Activated T-helper 1 cell treated with anti-CD3 and anti-CD28 coated beads, Interleukin-2, amount 50 U/mL, for 16 hours (primary cell): ENCODE results near the gene ZNF157.
"Not testable (repeated sequence)": the region's sequence is repeated elsewhere in the genome, so short reads cannot be mapped to it uniquely, and the experiment has no call there.

Experiments
- DNase-seq, 2 donors: peaks; one replicate each; pipeline ENCODE4 v3.0.0-alpha.2; 2020; ENCODE audit warnings: low read depth in 1 of 2, low spot score in 1 of 2

Gene ZNF157

DNA sequence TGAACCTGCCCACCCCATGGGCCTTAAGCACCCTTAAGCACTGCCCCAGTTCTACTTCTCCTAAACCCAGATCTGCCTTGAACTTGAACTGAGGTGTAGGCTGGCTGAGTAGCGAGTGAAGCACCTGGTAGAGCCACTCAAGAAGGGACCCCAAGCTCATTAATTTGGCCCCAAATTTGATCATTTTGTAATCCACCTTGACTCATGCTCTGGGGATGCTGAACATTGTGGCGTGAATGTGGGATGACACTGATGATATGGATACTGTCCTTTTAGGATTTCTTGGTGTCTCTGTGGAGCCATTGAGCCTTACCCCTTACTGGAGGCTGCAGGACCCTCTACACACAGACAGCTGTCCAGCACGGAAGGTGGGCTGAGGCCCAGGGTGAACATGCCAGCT is at the start of gene ZNF157:
TSS of gene ZNF157 (plus strand) at position 301 of the 400 bp plus-strand sequence. CDS start at position 392, 91 bp downstream.
- DNase-seq: no peak

DNA sequence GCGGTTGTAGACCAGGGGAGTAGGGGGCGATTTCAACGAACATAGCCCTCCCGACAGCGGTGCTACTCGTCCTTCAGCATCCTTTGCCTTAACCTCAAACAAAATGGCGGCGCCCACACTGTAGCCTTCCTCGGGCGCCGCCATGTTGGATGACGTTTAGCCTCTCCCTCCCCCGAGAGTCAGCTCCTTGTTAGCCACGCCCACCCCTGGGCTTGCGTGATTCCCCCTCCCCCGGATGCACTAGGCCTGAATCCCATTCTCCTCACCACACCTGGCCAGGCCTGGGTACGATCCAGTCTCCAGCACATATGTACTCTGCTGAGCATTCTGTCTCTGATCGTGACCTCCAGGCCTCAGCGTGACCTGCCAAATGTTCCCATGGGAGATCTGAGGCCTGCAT is 49.0 kb upstream of the ZNF157 start:
- DNase-seq: no peak

DNA sequence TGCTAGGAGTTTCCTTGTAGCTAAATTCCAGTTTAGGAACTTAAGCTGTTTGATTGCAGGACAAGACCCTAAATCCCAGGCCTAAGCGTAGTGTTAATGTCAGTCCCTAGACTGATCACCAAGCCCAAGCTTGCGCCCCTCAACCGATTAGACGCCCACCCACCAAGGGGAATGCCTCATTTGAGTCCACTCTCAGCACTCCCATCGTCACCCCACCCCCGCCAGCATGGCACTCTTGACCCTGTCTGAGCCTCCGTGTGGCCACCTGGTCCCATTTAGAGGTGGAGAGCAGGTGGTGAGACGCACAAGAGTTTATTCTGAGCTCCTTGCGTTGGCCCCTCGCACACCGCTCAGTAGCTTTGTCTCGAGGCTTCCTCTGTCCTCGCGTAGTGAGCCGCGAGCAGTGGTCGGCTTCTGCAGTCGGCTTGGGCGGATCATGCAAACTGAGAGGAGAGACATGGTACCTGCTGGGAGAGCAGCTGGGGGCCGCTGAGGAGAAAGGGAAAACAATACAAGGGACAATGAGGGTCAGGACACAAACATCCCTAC is 48.5 kb upstream of the ZNF157 start:
- no peak for DNase-seq

DNA sequence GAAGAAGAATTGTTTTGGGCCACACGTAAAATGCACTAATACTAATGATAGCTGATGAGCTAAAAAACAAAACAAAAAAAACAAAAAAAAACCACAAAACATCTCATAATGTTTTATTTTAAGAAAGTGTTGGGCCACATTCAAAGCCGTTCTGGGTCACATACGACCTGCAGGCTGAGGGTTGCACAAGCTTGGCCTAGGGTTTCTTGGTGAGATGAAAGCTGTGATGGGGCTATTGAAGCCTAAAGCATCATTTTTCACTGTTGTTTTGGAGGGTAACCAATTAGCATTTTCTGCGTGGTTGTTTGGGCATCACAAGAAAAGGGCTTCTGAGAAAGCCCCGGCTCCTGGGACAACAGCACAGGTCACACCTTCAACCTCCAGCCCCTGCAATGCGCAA is 42.5 kb upstream of the ZNF157 start:
- DNase-seq: no peak

DNA sequence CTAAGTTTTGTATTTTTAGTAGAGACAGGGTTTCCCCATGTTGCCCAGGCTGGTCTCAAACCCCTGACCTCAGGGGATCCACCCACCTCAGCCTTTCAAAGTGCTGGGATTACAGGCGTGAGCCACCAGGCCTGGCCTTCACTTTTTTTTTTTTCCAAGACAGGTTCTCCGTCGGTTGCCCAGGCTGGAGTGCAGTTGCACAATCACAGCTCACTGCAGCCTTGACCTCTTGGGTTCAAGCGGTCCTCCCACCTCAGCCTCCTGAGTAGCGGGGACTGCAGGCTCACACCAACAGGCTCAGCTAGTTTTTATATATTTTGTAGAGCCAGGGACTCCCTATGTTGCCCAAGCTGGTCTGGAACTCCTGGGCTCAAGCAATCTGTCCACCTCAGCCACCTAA is 37.6 kb upstream of the ZNF157 start:
- DNase-seq: not testable (repeated sequence)

DNA sequence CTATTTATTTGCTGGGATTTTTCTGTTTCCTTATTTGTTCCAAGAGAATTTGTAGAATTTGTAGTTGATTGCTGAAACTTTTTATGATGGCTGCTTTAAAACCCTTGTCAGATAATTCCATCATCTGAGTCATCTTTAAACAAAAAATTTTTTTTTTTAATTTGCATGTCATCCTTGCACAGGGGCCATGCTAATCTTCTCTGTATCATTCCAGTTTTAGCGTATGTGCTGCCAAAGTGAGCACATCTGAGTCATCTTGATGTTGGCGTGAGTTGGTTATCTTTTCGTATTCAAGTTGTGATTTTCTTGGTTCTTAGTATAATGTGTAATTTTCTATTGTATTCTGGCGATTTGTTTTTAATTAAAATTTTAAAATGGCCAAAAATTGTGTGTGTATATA is 18.7 kb upstream of the ZNF157 start:
- no peak for DNase-seq

DNA sequence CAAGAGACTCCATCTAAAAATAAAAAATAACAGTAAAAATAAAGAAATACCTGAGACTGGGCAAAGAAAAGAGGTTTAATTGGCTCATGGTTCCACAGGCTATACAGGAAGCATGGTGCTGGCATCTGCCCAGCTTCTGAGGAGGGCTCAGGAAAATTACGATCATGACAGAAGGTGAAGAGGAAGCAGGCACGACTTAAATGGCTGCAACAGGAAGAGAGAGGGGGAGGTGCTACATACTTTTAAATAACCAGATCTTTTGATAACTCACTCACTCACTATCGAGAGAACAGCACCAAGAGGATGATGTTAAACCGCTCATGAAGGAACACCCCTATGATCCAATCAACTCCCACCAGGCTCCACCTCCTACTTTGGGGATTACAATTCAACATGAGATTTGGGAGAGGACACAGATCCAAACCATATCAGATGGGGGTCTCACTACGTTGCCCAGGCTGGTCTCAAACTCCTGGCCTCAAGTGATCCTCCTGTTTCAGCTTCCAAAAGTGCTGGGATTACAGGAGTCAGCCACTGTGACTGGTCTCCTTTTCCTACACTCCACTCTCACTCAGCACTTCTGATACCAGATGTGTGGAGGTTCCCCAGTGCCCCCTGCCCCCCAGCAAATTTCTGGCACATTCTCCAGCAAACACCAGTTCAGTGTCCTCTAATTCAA is 11.9 kb upstream of the ZNF157 start:
- DNase-seq: no peak

DNA sequence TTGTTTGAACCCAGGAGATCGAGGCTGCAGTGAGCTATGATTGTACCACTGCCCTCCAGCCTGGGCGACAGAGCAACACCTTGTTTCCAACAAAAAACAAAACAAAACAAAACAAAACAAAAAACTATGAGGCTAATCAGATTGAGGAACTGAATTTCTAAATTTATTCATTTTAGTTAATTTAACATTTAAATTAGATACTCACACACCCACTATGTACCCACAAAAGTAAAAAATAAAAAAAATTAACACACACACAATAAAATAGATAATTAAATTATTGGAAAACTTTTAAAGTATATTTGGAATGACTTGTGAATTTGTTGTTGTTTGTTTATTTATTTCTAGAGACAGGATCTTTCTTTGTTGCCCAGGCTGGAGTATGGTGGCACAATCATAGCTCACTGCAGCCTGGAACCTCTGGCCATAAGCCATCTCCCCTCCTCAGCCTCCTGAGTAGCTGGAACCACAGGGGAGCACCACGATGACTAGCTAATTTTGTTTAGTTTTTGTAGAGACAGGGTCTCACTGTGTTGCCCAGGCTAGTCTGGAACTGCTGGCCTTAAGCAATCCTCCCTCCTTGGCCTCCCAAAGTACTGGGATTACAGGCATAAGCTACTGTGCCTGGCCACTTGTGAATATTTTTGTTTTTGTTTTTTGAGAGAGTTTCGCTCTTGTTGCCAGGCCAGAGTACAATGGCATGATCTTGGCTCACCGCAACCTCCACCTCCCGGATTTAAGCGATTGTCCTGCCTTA is 9.8 kb upstream of the ZNF157 start:
- DNase-seq: no peak

DNA sequence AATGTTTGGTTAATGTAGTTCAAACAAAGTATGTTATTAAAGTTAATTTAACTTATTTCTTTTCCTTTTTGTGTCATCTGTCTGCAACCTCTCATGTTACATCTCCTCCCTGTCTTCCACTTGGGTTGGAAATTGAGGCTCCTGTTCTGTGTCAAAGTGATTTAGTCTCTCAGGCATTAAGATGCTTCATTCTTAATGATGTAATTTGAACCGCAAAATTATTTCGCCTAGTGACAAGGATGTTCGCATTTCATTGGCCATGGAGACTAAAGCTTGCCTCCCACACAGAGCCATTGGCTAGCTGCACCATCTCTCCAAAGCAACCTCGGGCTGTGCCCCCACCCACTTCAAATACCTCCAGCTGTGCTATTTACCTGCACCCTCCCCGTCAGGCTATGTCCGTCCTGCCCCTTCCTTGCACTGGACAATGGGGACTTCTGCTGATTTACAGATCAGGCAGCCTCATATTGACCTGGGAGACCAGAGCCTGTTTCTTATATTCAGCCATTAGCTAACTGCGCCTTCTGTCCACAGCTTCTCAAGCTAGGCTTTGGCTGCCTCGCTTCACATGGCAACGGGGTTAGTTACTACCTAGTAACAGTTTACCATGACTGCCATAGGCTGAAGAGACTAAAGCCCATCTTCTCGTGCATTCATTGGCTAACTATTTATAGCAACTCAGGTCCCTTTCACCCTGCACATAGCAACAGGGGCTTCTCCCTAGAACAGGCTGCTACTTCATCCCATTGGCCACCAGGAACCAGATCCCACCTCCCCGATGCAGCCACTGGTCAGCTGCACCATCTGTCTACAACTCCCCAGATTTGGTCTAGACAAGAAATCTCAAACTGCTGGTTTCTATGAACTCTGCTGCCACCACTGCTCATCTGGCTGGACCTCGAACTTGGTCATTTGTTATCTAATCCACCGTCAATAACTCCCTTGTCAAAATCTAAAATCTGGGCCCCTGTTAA is 8.6 kb upstream of the ZNF157 start:
- DNase-seq: no peak

DNA sequence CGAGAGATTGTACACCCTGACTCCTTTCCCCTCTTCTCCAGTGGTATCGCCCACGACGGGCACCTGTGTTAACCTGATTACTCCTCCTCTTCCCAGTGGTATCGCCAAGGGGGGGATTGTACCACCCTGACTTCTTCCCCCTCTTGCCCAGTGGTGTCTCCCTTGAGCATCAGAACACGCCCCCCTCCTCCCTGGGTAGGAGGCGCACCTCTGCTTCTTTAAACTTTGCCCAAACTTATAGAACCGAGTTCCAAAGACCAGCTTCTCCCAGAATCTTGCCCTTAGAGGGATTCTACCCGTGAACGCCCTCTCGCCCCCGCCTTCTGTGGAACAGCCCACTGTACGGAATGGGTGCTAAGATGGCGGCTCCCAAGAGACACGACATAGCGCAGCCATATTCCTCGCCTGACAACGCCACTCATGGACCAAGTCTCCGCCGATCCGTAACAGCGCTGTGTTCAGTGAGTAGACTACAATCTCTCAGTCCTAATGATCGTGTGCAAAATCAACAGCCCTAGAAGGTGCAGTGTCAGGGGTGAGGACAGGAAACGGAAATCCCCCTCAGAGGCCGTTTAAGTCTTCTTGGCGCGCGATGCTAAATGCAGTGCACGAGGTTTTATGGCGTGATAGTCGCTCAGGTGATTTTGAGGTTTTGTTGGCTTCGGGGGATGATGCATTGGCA is 4.2 kb upstream of the ZNF157 start:
- DNase-seq: peak; percentile 39 to 40

DNA sequence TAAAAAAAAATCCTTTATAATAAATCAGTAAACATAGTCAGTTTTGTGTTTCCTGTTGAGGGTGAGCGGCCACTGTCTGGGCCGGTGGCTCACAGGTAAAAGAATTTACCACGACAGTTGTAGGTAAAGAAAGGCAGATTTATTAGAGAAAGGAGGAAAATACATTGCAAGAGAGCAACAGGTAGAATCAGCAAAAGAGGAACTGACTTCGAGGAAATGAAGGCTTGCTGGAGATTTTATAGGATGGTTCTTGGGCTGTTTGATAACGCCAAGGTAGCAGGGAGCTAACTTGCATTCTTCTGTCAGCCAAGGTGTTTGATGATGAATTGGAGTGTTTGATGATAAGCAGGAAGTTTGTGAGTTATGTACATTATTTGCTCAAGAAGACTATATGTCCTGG is 2.8 kb downstream of the ZNF157 start:
- DNase-seq: no peak

DNA sequence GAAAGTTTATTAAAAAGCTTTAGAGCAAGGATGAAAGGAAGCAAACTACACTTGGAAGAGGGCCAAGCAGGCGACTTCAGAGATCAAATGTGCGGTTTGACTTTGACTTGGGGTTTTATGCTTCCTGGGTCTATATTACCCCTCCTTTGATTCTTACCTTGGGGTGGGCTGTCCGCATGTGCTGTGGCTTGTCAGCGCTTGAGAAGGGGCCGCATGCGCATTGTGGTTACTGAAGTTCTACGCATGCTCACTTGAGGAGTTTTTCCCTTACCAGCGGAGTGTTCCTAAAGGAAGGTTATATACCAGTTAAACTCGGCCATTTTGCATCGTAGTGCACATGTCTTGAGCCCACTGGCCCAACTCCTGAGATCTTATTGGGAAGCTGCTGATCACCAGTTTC is 9.9 kb downstream of the ZNF157 start:
- DNase-seq: peak; percentile 22 to 30

DNA sequence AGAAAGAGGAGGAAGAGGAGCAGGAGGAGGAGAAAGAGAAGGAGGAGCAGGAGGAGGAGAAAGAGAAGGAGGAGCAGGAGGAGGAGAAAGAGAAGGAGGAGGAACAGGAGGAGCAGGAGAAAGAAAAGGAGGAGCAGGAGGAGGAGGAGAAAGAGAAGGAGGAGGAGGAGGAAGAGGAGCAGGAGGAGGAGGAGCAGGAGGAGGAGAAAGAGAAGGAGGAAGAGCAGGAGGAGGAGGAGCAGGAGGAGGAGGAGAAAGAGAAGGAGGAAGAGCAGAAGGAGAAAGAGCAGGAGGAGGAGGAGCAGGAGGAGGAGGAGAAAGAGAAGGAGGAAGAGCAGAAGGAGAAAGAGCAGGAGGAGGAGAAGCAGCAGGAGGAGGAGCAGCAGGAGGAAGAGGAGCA is 10.5 kb downstream of the ZNF157 start:
- not testable (repeated sequence) for DNase-seq

DNA sequence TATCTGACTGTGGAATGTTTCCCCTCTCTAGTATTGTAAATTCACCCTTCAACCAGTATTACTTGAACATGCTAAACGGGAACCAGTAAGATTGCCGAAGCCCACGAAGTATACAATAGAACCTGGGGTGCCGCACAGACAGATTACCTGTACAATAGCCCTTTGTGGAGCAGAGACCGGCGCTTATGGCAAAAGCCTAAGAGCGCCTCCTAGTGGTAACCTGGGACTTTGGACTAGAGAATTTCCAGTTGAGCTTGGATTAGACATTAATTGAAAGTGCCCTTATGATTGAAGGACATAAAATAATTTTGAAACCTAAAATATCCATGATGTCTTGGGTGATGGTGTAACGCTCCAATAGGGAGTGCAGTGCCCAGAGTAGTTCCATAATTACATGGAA is 14.1 kb downstream of the ZNF157 start:
- peak; percentile 23 to 59 for DNase-seq

DNA sequence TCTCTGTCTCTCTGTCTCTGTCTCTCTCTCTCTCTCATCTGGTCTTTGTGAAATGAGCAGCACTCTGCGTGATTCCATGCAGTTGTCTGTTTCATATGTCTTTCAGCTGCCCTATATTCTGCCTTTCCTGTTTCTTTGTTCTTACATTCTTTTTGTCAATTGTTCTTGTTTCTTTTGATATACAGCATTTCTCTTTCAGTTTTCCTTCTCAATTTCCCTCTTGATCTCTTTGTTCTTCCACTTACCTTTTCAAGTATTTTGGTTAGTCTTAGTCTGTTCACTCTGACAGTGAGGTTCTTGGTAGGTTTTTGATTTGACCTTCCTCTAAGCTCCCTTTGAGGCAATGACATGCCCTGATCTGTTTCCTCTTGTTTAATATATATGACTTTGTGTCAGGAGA is 20.4 kb downstream of the ZNF157 start:
- no peak for DNase-seq

DNA sequence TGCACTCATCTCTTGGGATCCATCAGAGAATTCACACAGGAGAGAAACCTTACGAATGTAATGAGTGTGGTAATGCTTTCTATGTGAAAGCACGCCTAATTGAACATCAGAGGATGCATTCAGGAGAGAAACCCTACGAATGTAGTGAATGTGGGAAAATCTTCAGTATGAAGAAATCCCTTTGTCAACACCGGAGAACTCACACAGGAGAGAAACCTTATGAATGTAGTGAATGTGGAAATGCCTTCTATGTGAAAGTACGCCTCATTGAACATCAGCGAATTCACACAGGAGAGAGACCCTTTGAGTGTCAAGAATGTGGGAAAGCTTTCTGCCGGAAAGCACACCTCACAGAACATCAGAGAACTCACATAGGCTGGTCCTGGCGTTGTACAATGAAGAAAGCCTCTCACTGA is 42.8 kb downstream of the ZNF157 start:
- DNase-seq: no peak

DNA sequence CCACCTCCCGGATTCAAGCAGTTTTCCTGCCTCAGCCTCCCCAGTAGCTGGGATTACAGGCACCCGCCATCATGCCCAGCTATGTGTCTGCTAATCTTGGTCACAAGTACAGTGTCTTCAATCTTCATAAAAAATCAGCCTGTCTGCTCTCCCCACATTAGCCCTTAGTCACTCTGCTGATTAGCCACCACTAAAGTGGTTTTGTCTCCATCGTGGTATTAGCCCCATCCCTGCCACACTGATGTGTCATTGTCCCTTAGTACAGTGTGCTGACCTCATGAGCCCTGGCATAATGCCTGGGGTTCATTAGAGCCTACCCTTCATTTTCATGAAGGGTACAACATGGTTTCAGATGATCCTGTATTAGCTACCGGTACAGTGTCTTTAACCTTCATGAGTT is 49.9 kb downstream of the ZNF157 start:
- no peak for DNase-seq

DNA sequence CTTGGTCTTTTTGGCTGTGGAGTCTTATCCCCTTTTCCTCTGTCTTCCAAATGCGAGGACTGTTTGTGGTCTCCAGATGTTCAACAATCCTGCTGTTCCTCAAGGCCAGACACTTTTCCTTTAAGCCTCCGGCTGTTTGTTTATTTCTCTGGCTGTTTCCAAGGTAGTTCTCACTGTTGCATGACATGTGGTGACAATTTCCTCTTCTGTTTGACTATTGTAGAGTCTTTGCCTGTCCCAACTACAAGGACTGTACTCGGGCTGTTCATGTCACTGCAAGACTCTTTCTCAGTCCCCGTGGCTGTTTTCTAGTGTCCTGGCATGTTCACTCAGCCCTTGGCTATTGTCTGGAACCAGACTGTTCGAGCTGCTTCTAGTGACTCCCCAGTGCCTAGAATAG is 50.6 kb downstream of the ZNF157 start:
- DNase-seq: no peak

DNA sequence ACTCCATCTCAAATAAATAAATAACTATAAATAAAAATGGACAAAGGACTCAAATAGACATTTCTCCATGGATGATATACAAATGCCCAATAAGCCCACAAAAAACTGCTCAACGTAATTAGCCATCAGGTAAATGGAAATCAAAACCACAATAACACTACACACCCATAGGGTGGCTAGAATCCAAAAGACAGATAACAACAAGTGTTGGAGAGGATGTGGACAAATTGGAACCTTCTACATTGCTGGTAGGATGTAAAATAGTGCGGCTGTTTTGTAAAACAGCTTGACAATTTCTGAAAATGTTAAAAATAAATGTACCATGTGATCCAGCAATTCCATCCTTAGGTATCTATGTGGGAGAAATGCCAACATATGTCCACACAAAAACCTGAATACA is 52.1 kb downstream of the ZNF157 start:
- DNase-seq: no peak

DNA sequence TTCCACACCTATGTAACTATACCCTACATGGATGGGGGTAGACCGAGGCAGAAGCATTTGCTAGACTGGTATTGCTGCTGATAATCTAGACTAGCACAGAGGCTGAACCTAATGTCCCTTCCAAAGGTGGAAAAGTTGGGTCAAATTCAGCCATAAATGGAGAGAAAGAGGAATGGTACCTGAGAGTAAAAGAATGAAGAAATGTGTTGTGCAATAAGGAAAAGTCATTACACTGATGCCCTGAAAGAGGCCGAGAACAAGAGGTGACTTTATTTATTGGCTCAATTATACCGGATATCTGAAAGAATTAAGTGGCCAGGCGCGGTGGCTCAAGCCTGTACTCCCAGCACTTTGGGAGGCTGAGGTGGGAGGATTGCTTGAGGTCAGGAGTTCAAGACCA is 60.5 kb downstream of the ZNF157 start:
- no peak for DNase-seq

DNA sequence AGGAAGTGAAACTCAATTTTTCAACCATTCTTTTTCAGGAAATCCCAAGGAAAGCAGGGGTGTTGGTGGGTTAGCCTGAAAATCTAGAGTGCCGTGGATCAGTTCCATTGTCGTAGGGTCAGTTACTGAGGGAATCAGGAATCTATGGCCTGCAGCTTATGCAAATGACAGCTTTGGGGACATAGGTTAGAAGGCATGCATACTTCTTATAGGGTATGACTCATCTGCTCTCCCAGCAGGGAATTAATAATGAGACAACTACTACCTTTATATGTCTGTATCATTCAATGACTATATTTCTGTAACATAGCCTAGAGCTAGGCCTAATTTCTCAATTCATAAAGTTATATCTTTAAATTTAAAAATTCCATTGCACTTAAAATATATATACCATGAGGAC is 76.1 kb downstream of the ZNF157 start:
- no peak for DNase-seq
